ENCODE data around the gene RWDD3. TPM values are rescaled to one million over a fixed set of nuclear protein-coding genes. Genes with fewer than 3 reads are reported as not detected.

The RWDD3 gene
- total and polyA plus RNA-seq, 4 donors = 8.0 to 39.9 (median 13.4) TPM

DNA sequence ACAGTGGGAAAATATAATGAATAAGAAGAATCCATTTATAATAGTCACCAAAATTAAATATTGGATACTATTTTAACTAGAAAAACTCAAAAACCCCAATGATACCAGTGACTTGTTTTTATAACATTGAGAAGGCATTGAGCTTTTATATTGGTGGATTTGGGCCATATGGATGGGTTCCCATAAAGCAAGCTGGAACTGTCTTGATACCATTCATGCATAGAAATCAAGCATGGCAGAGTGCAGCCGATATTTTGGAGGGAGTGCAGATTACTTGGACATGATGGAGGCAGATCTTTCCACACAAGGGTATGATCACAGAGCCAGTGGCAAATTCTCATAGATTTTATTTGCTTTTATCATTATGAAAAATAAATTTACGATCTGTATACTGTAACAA is 3.8 kb upstream of the RWDD3 start:
- no peaks in the 10 kb centered on the region for H3K36me3 ChIP-seq (ENCODE audit: control insufficient read depth in 4 of 4, insufficient read depth in 4 of 4, low read length in 4 of 4)
- peaks cover 0 to 13% (median 2%) of the 10 kb centered on the region in 5 donors for H3K4me1 ChIP-seq (ENCODE audit: control insufficient read depth in 5 of 5, insufficient read depth in 5 of 5, low read length in 5 of 5)
- DNase-seq (no peak), ATAC-seq (ENCODE audit: insufficient read depth, low FRiP score) (no peak)
- no peaks in the 10 kb centered on the region for H3K9me3 ChIP-seq (ENCODE audit: control insufficient read depth in 4 of 4, insufficient read depth in 3 of 4, low read length in 3 of 4)
- H3K27me3 ChIP-seq (ENCODE audit: control insufficient read depth in 3 of 3, insufficient read depth in 3 of 3, low read length in 2 of 3) = no peaks in the 10 kb centered on the region
- H3K9ac ChIP-seq (ENCODE audit: insufficient read depth in 1 of 2, low read length in 2 of 2) = no peak overlapping the region
- H3K4me3 ChIP-seq = no peak overlapping the region
- H3K27ac ChIP-seq (ENCODE audit: low read depth in 1 of 2, low read length in 1 of 2) = no peak overlapping the region
- TF ChIP-seq, protein P1, sequence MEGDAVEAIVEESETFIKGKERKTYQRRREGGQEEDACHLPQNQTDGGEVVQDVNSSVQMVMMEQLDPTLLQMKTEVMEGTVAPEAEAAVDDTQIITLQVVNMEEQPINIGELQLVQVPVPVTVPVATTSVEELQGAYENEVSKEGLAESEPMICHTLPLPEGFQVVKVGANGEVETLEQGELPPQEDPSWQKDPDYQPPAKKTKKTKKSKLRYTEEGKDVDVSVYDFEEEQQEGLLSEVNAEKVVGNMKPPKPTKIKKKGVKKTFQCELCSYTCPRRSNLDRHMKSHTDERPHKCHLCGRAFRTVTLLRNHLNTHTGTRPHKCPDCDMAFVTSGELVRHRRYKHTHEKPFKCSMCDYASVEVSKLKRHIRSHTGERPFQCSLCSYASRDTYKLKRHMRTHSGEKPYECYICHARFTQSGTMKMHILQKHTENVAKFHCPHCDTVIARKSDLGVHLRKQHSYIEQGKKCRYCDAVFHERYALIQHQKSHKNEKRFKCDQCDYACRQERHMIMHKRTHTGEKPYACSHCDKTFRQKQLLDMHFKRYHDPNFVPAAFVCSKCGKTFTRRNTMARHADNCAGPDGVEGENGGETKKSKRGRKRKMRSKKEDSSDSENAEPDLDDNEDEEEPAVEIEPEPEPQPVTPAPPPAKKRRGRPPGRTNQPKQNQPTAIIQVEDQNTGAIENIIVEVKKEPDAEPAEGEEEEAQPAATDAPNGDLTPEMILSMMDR (IDR thresholded peaks at IDR 0.05; ENCODE audit: control extremely low read depth, extremely low read depth) = no peak
- 85 to 90% methylated on average over 2 of the region's 2 CpGs for WGBS, 2 donors

DNA sequence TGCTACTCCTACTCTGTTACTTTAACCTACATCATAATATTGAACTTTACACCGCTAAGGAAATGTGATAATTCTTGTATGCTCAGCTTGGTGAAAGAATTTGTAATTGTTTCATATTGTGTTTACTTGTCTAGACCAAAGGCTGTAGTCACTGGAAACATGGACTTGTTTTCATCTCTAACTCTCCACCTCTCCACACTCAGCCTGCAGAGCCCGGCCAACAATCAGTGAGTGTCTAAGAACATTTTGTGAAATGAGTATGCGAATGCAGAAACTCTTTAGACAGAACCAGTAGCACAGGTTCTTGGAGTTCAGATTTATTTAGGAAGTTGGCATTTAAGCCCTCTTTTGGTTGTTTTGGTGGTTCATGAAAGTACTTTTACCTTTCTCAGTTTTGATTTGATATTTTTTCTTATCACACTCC is 3.2 kb upstream of the RWDD3 start:
- Histone ChIP-seq H3K27me3 (ENCODE audit: control insufficient read depth in 3 of 3, insufficient read depth in 3 of 3, low read length in 2 of 3) (no peaks in the 10 kb centered on the region), H3K9me3 (ENCODE audit: control insufficient read depth in 4 of 4, insufficient read depth in 3 of 4, low read length in 3 of 4) (no peaks in the 10 kb centered on the region), H3K36me3 (ENCODE audit: control insufficient read depth in 4 of 4, insufficient read depth in 4 of 4, low read length in 4 of 4) (no peaks in the 10 kb centered on the region), H3K4me3 (no peak overlapping the region), H3K4me1 (ENCODE audit: control insufficient read depth in 5 of 5, insufficient read depth in 5 of 5, low read length in 5 of 5) (peaks cover 0 to 13% (median 2%) of the 10 kb centered on the region in 5 donors), H3K9ac (ENCODE audit: insufficient read depth in 1 of 2, low read length in 2 of 2) (no peak overlapping the region), H3K27ac (ENCODE audit: low read depth in 1 of 2, low read length in 1 of 2) (no peak overlapping the region)
- 72 to 92% methylated on average over 3 of the region's 3 CpGs for WGBS, 2 donors
- TF ChIP-seq, protein P1 (IDR thresholded peaks at IDR 0.05; ENCODE audit: control extremely low read depth, extremely low read depth) = no peak
- no peak for ATAC-seq (ENCODE audit: insufficient read depth, low FRiP score)
- DNase-seq = peak; percentile 28 to 65 (median 64)

DNA sequence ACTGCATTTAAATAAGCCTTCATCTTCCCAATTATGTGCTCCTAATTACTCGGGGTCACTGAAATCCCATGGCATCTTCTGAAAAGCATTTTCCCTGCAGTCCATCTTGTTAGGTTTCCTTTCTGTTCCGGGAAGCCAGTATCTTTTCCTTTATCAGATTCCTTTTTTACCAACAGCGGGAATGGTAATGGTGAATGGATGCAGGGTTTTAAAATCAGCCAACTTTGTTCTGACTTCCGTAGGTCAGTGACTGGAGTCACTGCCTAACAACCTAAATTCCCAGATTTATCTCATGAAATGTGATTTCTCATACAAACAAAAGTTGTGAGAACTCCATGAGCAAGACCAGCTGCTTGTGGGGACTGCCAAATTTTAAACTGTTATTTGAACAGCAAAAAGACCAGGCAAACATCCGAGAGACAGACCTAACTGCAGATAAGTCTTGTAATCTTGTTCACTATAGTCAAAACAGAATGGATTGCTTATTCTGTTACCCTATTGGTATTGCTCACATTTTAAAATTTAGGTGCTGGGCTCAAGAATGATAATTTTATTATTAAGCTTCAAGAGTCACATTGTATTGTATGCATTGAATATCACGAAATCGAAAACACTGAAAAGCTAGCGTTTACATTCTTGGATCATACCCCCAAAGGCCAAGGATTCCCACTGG is 1.2 kb upstream of the RWDD3 start:
- H3K9ac ChIP-seq (ENCODE audit: insufficient read depth in 1 of 2, low read length in 2 of 2) = peak overlapping the region in 1 of 2 donors; percentile 88
- WGBS, 2 donors = 51 to 65% methylated on average over 8 of the region's 8 CpGs

More for the DNA sequence above, 1.2 kb upstream of the RWDD3 start:
- peak overlapping the region; percentile 79 to 89 for H3K27ac ChIP-seq (ENCODE audit: low read depth in 1 of 2, low read length in 1 of 2)
- DNase-seq (peak; percentile 56 to 85 (median 84)), ATAC-seq (ENCODE audit: insufficient read depth, low FRiP score) (no peak)
- H3K4me1 ChIP-seq (ENCODE audit: control insufficient read depth in 5 of 5, insufficient read depth in 5 of 5, low read length in 5 of 5) = peaks cover 0 to 13% (median 2%) of the 10 kb centered on the region in 5 donors
- TF ChIP-seq, protein P1 (IDR thresholded peaks at IDR 0.05; ENCODE audit: control extremely low read depth, extremely low read depth) = no peak
- H3K36me3 ChIP-seq (ENCODE audit: control insufficient read depth in 4 of 4, insufficient read depth in 4 of 4, low read length in 4 of 4) = no peaks in the 10 kb centered on the region
- no peaks in the 10 kb centered on the region for H3K9me3 ChIP-seq (ENCODE audit: control insufficient read depth in 4 of 4, insufficient read depth in 3 of 4, low read length in 3 of 4)
- peak overlapping the region; percentile 55 for H3K4me3 ChIP-seq
- H3K27me3 ChIP-seq (ENCODE audit: control insufficient read depth in 3 of 3, insufficient read depth in 3 of 3, low read length in 2 of 3) = no peaks in the 10 kb centered on the region

Data from lung (tissue), 12 donors.